ENCODE measurements around the gene OPCML. TPM values are rescaled to one million over a fixed set of nuclear protein-coding genes. Genes with fewer than 3 reads are reported as not detected.

The OPCML gene
- total and polyA plus RNA-seq, 2 of the 13 experiments (the other 11 are each of a cell fraction or from before 2014, with no cell fraction given): not detected

DNA sequence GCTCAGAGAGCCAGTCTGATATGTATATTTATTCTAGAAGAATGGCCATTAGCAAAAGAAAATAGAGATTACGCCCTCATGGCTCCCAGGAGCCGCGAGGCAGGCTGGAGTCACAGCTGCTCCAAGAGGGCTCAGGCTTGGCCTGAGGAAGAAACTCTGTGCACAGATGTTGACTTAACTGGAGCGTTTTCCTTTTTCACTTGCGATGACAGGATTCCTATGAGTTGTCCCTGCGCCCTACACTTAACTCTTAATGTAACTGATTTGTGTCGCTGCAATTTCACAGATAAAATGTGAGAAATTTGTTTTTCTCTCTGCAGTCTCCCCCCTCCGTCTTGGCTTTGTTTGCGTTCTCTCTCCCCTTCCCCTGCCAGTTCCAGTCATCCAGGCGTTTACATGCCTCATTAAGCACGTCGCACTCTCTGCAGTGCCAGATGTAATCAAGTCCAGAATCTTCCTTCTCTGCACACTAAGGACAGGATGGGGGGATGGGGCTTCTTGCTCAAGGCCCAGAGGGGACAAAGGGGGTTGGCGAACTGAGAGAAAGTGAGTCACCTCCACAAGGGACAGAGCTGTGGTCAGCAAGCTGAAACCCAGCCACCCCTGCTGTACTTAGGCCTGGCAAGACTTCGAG, 1101.8 kb downstream of the OPCML start:
- peaks cover 34% of the 10 kb centered on the region for H3K9me3 ChIP-seq (ENCODE audit: low read length)
- BruUV-seq (replicated peaks): no TSS peak
- ChIA-PET CTCF (ENCODE audit: low intra/inter-chr PET ratio, low total read pairs) (no interaction called here), POLR2A (no interaction called here)
- no peak overlapping the region for H3K27ac ChIP-seq (ENCODE audit: extremely low read length, insufficient read depth, low read length)
- H4K20me1 ChIP-seq (ENCODE audit: insufficient read depth, low read length): no peaks in the 10 kb centered on the region
- no peak for DNase-seq (ENCODE audit: low spot score)
- no peak overlapping the region for H2AFZ ChIP-seq (ENCODE audit: low read length)
- ATAC-seq: no peak
- TF ChIP-seq PCBP1 (IDR thresholded peaks at IDR 0.05; ENCODE audit: borderline replicate concordance, low read depth, low read length) (no peak), HDAC2 (CRISPR knock-in tag; IDR thresholded peaks at IDR 0.05) (no peak), ZNF678 (CRISPR knock-in tag; IDR thresholded peaks at IDR 0.05) (no peak), GABPA (IDR thresholded peaks at IDR 0.05; ENCODE audit: low read depth, low read length) (no peak), GABPA (CRISPR knock-in tag; IDR thresholded peaks at IDR 0.05; ENCODE audit: low read depth) (no peak), ZNF44 (CRISPR knock-in tag; IDR thresholded peaks at IDR 0.05) (no peak), RFXAP (CRISPR knock-in tag; IDR thresholded peaks at IDR 0.05; ENCODE audit: borderline replicate concordance) (no peak), ZNF264 (CRISPR knock-in tag; IDR thresholded peaks at IDR 0.05) (no peak), IKZF4 (CRISPR knock-in tag; IDR thresholded peaks at IDR 0.05; ENCODE audit: borderline replicate concordance, low read depth, not compliant biosample characterization) (no peak), MZF1 (CRISPR knock-in tag; IDR thresholded peaks at IDR 0.05; ENCODE audit: borderline replicate concordance) (no peak), TEAD3 (CRISPR knock-in tag; optimal IDR thresholded peaks at IDR 0.05; ENCODE audit: borderline replicate concordance) (no peak)
- TF ChIP-seq, protein P1, sequence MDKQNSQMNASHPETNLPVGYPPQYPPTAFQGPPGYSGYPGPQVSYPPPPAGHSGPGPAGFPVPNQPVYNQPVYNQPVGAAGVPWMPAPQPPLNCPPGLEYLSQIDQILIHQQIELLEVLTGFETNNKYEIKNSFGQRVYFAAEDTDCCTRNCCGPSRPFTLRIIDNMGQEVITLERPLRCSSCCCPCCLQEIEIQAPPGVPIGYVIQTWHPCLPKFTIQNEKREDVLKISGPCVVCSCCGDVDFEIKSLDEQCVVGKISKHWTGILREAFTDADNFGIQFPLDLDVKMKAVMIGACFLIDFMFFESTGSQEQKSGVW (CRISPR knock-in tag; IDR thresholded peaks at IDR 0.05; ENCODE audit: borderline replicate concordance): no peak
- TF ChIP-seq, protein P2, sequence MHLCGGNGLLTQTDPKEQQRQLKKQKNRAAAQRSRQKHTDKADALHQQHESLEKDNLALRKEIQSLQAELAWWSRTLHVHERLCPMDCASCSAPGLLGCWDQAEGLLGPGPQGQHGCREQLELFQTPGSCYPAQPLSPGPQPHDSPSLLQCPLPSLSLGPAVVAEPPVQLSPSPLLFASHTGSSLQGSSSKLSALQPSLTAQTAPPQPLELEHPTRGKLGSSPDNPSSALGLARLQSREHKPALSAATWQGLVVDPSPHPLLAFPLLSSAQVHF (CRISPR knock-in tag; IDR thresholded peaks at IDR 0.05): no peak
- TF ChIP-seq, protein P3, sequence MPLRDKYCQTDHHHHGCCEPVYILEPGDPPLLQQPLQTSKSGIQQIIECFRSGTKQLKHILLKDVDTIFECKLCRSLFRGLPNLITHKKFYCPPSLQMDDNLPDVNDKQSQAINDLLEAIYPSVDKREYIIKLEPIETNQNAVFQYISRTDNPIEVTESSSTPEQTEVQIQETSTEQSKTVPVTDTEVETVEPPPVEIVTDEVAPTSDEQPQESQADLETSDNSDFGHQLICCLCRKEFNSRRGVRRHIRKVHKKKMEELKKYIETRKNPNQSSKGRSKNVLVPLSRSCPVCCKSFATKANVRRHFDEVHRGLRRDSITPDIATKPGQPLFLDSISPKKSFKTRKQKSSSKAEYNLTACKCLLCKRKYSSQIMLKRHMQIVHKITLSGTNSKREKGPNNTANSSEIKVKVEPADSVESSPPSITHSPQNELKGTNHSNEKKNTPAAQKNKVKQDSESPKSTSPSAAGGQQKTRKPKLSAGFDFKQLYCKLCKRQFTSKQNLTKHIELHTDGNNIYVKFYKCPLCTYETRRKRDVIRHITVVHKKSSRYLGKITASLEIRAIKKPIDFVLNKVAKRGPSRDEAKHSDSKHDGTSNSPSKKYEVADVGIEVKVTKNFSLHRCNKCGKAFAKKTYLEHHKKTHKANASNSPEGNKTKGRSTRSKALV (CRISPR knock-in tag; IDR thresholded peaks at IDR 0.05): no peak
- no peaks in the 10 kb centered on the region for H3K36me3 ChIP-seq (replicated peaks in 1 of 2; ENCODE audit: control insufficient read depth in 1 of 2, insufficient read depth in 2 of 2, low read length in 2 of 2)
- H3K4me1 ChIP-seq (ENCODE audit: insufficient read depth, low read length): no peaks in the 10 kb centered on the region
- H3K4me3 ChIP-seq (replicated peaks in 1 of 3; ENCODE audit: insufficient read depth in 1 of 3, low read depth in 2 of 3, low read length in 3 of 3): no peak overlapping the region
- no peaks in the 10 kb centered on the region for H3K79me2 ChIP-seq (ENCODE audit: insufficient read depth, low read length)
- FAIRE-seq: no peak
- H3K4me2 ChIP-seq (ENCODE audit: low read depth, low read length): no peak overlapping the region
- in situ Hi-C loops (cut with HindIII; ENCODE audit: extremely low pct_ligation_motif_present, low pct_unique_long_range_greater_than_20kb) (no loop called here), intact Hi-C loops (cut with micrococcal nuclease; ENCODE audit: unreplicated experiment) (no loop called here)
- H3K27me3 ChIP-seq (ENCODE audit: control insufficient read depth in 1 of 2, insufficient read depth in 2 of 2, low read length in 2 of 2): no peaks in the 10 kb centered on the region; a peak in 2 of 5 replicates
- 2% methylated on average over 11 of the region's 14 CpGs for WGBS (ENCODE audit: low lambda C conversion rate)
- H3K9ac ChIP-seq (ENCODE audit: insufficient read depth, low read depth, low read length): no peak overlapping the region

Data from HepG2 (cell line).